Vagina (tissue), 2 donors: Measurements from ENCODE around the gene HNF1A. TPM values are rescaled to one million over a fixed set of nuclear protein-coding genes. Genes with fewer than 3 reads are reported as not detected.
A peak's percentile ranks its signal among the peaks of the same experiment; 100 is the strongest.
"Not testable (repeated sequence)": the region's sequence is repeated elsewhere in the genome, so short reads cannot be mapped to it uniquely, and the experiment has no call there.

Experiments
- DNase-seq, 2 donors: peaks; one replicate each; pipeline ENCODE4 v3.0.0-alpha.2; 2017; ENCODE audit errors: extremely low spot score in 2 of 2
- H3K27ac ChIP-seq: fragments of 200-600 bp; sonication (generic); one replicate; pipeline ENCODE4 v1.5.1; 2019
- H3K27me3 ChIP-seq: fragments of 200-600 bp; sonication (generic); one replicate; pipeline ENCODE4 v1.5.1; 2019
- H3K36me3 ChIP-seq, 2 donors: fragments of 200-600 bp; sonication (generic); one replicate each; pipeline ENCODE4 v1.5.1; 2017 to 2019
- H3K4me1 ChIP-seq: fragments of 200-600 bp; sonication (generic); one replicate; pipeline ENCODE4 v1.5.1; 2019
- H3K4me3 ChIP-seq, 2 donors: fragments of 200-600 bp; sonication (generic); 1 replicate in 1 of 2; 2 replicates in 1 of 2; pipeline ENCODE4 v1.5.1; 2016 to 2019
- H3K9me3 ChIP-seq: fragments of 200-600 bp; sonication (generic); one replicate; pipeline ENCODE4 v1.5.1; 2019
- CTCF ChIP-seq, 3 experiments: fragments of 450-650 bp in 2 of 3; fragments of 200-600 bp in 1 of 3; sonication (generic) in 1 of 3; IDR thresholded peaks; one replicate each; pipeline ENCODE4 v1.5.1; 2017 to 2019; ENCODE audit warnings: antibody characterized with exemption in 3 of 3, mild to moderate bottlenecking in 2 of 3, moderate library complexity in 2 of 3
- POLR2A ChIP-seq, 2 donors: fragments of 450-650 bp; IDR thresholded peaks; one replicate each; pipeline ENCODE4 v1.6.1; 2017; ENCODE audit warnings: antibody characterized with exemption in 2 of 2, mild to moderate bottlenecking in 2 of 2, moderate library complexity in 2 of 2
- POLR2AphosphoS5 ChIP-seq, 2 donors: sonication (generic); formaldehyde crosslinking; IDR thresholded peaks; one replicate each; pipeline ENCODE4 v1.9.0; 2017; ENCODE audit warnings: antibody characterized with exemption in 2 of 2, mild to moderate bottlenecking in 2 of 2, low read depth in 1 of 2; ENCODE audit not compliant: insufficient read depth in 1 of 2
- intact Hi-C: fragments of 100-400 bp; cut with DNase I; formaldehyde crosslinking; loops from one replicate; pipeline ENCODE4 v1.15.1; 2023
- total RNA-seq: library from RNA; depleted of rRNA; stranded (reverse); fragments of >200 nt; gene quantifications from one replicate; pipeline ENCODE4 v1.2.3, GENCODE V29; 2016

HNF1A gene
- total RNA-seq, 1 donor from 2014 or later: not detected

- Histone ChIP-seq H3K4me3 (no peak overlapping the region), H3K36me3 (no peaks in the 10 kb centered on the region), H3K27me3 (no peaks in the 10 kb centered on the region), H3K27ac (no peak overlapping the region), H3K9me3 (no peaks in the 10 kb centered on the region), H3K4me1 (no peaks in the 10 kb centered on the region)
- peak in 2 of 3 experiments; percentile 29 to 37 for TF ChIP-seq CTCF (IDR thresholded peaks at IDR 0.05)
- TF ChIP-seq POLR2AphosphoS5 (IDR thresholded peaks at IDR 0.05; ENCODE audit: insufficient read depth in 1 of 2, low read depth in 1 of 2): no peak
- DNase-seq: no peak
- intact Hi-C loops: no loop called here
Observed at GRCh38 chr12:120944645-120945217, 33.6 kb upstream of the HNF1A start.

- H3K27me3 ChIP-seq, H3K4me1 ChIP-seq, H3K4me3 ChIP-seq, H3K27ac ChIP-seq, H3K9me3 ChIP-seq, intact Hi-C loops, H3K36me3 ChIP-seq, DNase-seq: not testable (repeated sequence)
Observed at GRCh38 chr12:120945516-120945915, 32.8 kb upstream of the HNF1A start.

- H3K27me3 ChIP-seq, DNase-seq, H3K36me3 ChIP-seq, H3K9me3 ChIP-seq, H3K4me3 ChIP-seq, intact Hi-C loops, H3K27ac ChIP-seq, H3K4me1 ChIP-seq: not testable (repeated sequence)
Observed at GRCh38 chr12:120950260-120950799, 28.0 kb upstream of the HNF1A start.

- no peak for DNase-seq
- H3K4me3 ChIP-seq: no peak overlapping the region
- intact Hi-C loops: no loop called here
- no peaks in the 10 kb centered on the region for H3K4me1 ChIP-seq
- no peaks in the 10 kb centered on the region for H3K27me3 ChIP-seq
- TF ChIP-seq CTCF (IDR thresholded peaks at IDR 0.05) (no peak), POLR2AphosphoS5 (IDR thresholded peaks at IDR 0.05; ENCODE audit: insufficient read depth in 1 of 2, low read depth in 1 of 2) (no peak), POLR2A (IDR thresholded peaks at IDR 0.05) (no peak)
- no peaks in the 10 kb centered on the region for H3K9me3 ChIP-seq
- no peaks in the 10 kb centered on the region for H3K36me3 ChIP-seq
- H3K27ac ChIP-seq: no peak overlapping the region
Observed at GRCh38 chr12:120950807-120951206, 27.5 kb upstream of the HNF1A start.

GRCh38 chr12:120955232-120955631 lies 23.1 kb upstream of the HNF1A start:
- no peak overlapping the region for H3K27ac ChIP-seq
- TF ChIP-seq POLR2A (IDR thresholded peaks at IDR 0.05): no peak
- TF ChIP-seq POLR2AphosphoS5 (IDR thresholded peaks at IDR 0.05; ENCODE audit: insufficient read depth in 1 of 2, low read depth in 1 of 2): peak in 1 of 2 donors; percentile 15
- intact Hi-C loops: no loop called here
- no peak for DNase-seq
- H3K4me1 ChIP-seq: no peaks in the 10 kb centered on the region
- H3K27me3 ChIP-seq: no peaks in the 10 kb centered on the region
- no peaks in the 10 kb centered on the region for H3K9me3 ChIP-seq
- H3K4me3 ChIP-seq: no peak overlapping the region
- H3K36me3 ChIP-seq: no peaks in the 10 kb centered on the region

- H3K27me3 ChIP-seq: no peaks in the 10 kb centered on the region
- no peak overlapping the region for H3K27ac ChIP-seq
- no peak overlapping the region for H3K4me3 ChIP-seq
- no peak for DNase-seq
- H3K36me3 ChIP-seq: no peaks in the 10 kb centered on the region
- intact Hi-C loops: no loop called here
- no peaks in the 10 kb centered on the region for H3K9me3 ChIP-seq
- H3K4me1 ChIP-seq: peaks cover 6% of the 10 kb centered on the region
- no peak for TF ChIP-seq POLR2AphosphoS5 (IDR thresholded peaks at IDR 0.05; ENCODE audit: insufficient read depth in 1 of 2, low read depth in 1 of 2)
- no peak for TF ChIP-seq CTCF (IDR thresholded peaks at IDR 0.05)
- no peak for TF ChIP-seq POLR2A (IDR thresholded peaks at IDR 0.05)
Observed at GRCh38 chr12:120956579-120957300, 21.6 kb upstream of the HNF1A start.
